Activated CD8-positive, alpha-beta memory T cell treated with anti-CD3 and anti-CD28 coated beads, Interleukin-2, amount 50 U/mL, for 1 hour (primary cell): ENCODE measurements around the gene ARHGAP45.

ENCODE experiments used
- DNase-seq: peaks from one replicate; pipeline ENCODE4 v3.0.0-alpha.2; 2020; ENCODE audit errors: extremely low read depth

Gene ARHGAP45

GRCh38 chr19:1085676-1086442 is 18.9 kb downstream of the ARHGAP45 start:
- DNase-seq = no peak

GRCh38 chr19:1086613-1087012 is 19.6 kb downstream of the ARHGAP45 start:
- DNase-seq = no peak

- no peak for DNase-seq
Observed at GRCh38 chr19:1087813-1088415, 20.9 kb downstream of the ARHGAP45 start.

- no peak for DNase-seq
Observed at GRCh38 chr19:1088416-1089010, 21.5 kb downstream of the ARHGAP45 start.

GRCh38 chr19:1089126-1089771 is 22.3 kb downstream of the ARHGAP45 start:
- DNase-seq = no peak

GRCh38 chr19:1089891-1090290 is 22.9 kb downstream of the ARHGAP45 start:
- peak; percentile 54 for DNase-seq

GRCh38 chr19:1090731-1091543 is 24.0 kb downstream of the ARHGAP45 start:
- no peak for DNase-seq

GRCh38 chr19:1091544-1092175 is 24.7 kb downstream of the ARHGAP45 start:
- no peak for DNase-seq

- no peak for DNase-seq
Observed at GRCh38 chr19:1093330-1093729, 26.4 kb downstream of the ARHGAP45 start.

GRCh38 chr19:1093811-1094553 is 27.0 kb downstream of the ARHGAP45 start:
- no peak for DNase-seq

GRCh38 chr19:1094655-1094977 is 27.6 kb downstream of the ARHGAP45 start:
- DNase-seq = no peak

GRCh38 chr19:1094978-1095701 is 28.2 kb downstream of the ARHGAP45 start, which contains the start of gene POLR2E:
Gene POLR2E (minus strand): TSS chr19:1095375. CDS start chr19:1095315, 60 bp downstream.
- peak; percentile 97 for DNase-seq

GRCh38 chr19:1097810-1098176 is 30.8 kb downstream of the ARHGAP45 start:
- no peak for DNase-seq

GRCh38 chr19:1098177-1099051 is 31.4 kb downstream of the ARHGAP45 start:
- DNase-seq = no peak

- DNase-seq = no peak
Observed at GRCh38 chr19:1101337-1101698, 34.4 kb downstream of the ARHGAP45 start.

- no peak for DNase-seq
Observed at GRCh38 chr19:1102407-1103131, 35.6 kb downstream of the ARHGAP45 start.

- no peak for DNase-seq
Observed at GRCh38 chr19:1103132-1103707, 36.3 kb downstream of the ARHGAP45 start.
